Measurements from ENCODE around the gene COMMD7. TPM values are rescaled to one million over a fixed set of nuclear protein-coding genes. Genes with fewer than 3 reads are reported as not detected.

The COMMD7 gene
- 10 to 100 TPM; 18.5 to 29.9 TPM for total RNA-seq

DNA sequence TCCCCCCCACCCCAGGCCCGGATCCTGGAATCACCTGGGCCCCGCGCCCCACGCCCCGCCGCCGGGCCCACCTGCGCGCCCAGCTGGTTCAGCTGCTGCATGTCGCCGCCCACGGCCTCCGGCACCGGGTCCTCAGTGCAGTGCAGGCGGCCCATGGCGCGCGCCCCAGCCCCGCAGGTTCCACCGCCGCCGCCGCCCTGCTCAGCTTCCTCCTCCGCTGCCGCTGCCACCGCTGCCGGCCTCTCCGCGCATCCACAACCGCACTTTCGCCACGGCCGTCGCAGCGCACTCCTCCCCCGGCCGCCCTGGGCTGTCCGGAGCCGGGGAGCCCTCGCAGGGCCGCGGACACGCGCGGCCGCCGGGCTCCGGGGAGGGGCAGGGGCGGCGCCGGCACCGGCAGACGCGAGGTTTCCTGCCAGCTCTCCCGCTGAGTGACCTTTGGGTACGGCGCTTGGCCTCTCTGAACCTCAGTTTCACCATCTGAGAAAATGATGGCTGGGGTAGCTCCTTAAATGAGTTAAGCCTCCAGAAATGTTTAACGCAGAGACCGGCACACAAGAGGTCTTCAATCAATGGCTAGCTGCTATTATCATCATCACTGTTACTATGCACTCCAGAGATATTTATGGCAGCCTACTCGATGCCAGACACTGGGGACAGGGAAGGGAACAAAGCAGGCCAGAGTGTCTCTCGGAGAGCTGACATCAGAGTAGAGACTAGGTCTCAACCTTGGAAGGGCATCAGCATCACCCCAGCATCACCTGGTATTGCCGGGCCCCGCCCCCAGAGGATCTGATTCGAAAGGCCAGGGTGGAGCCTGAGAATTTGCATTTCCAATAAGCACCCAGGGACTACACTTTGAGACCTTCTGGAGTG is at the start of gene COMMD7:
Gene COMMD7 (minus strand): TSS at position 231 of the 876 bp plus-strand sequence. CDS start 76 bp downstream, at position 155.
- Mint-ChIP-seq H3K4me3 (peak within 1 kb of the TSS; percentile 97), H3K4me1 (peaks cover 5% of the 10 kb centered on the region), H3K27me3 (no peaks in the 10 kb centered on the region), H3K27ac (peak within 1 kb of the TSS; percentile 98), H3K9me3 (no peaks in the 10 kb centered on the region), H3K36me3 (ENCODE audit: low read depth) (no peaks in the 10 kb centered on the region)
- ATAC-seq (replicated peaks): peak; percentile 91

DNA sequence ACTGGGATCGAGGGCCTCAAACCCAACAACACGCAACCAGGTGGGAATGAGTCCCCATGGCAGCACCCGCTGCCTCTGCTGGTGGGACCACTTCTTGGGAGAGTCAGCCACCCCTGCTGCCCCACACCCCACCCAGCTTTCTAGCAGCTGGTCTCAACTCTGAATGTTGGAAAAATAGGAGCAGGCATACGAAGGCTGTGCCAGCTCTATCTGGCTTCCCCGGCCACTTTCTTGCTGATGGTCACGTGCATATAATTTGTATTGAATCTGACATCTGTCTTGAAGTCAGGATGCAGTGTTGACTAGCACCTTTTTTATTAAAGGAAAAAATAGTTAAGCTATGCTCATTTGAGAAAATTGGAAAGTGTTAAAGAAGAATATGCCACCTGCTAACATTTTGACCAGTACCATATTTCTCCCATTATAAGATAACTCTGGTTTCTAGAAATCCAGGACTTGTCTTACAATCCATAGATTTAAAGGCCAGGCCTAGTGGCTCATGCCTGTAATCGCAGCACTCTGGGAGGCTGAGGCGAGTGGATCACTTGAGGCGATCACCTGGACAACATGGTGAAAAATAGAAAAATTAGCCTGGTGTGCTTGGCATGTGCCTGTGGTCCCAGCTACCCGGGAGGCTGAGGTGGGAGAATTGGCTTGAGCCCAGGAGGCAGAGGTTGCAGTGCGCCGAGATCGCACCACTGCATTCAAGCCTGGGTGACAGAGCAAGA is 49.6 kb upstream of the COMMD7 start:
- no peak for ATAC-seq (replicated peaks)
- Mint-ChIP-seq H3K27ac (peak overlapping the region; percentile 66), H3K36me3 (ENCODE audit: low read depth) (no peaks in the 10 kb centered on the region), H3K4me1 (peaks cover 18% of the 10 kb centered on the region), H3K4me3 (peak overlapping the region; percentile 53), H3K9me3 (no peaks in the 10 kb centered on the region), H3K27me3 (no peaks in the 10 kb centered on the region)

DNA sequence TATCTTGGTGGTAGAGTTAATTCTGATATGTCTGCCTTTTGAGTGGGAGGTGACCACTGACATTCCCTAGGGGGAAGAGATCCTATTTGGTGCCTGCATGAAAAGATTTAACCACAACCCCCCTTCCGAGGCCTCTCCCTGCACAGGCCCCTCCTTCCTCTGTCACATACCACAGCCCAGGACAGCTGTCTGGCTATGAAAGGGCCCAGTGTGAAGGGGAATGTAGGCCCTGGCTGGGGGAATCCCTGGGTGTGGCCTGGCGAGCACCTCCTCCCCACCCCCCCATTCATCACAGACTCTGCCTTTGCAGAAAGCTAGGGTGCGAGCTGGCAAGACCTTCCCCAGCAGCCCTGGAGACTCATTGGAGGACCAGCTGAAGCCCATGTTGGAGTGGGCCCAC is 49.0 kb upstream of the COMMD7 start:
- H3K4me3 Mint-ChIP-seq: no peak overlapping the region
- H3K27me3 Mint-ChIP-seq: no peaks in the 10 kb centered on the region
- ATAC-seq (replicated peaks): peak; percentile 54
- H3K36me3 Mint-ChIP-seq (ENCODE audit: low read depth): no peaks in the 10 kb centered on the region
- H3K9me3 Mint-ChIP-seq: no peaks in the 10 kb centered on the region
- peaks cover 18% of the 10 kb centered on the region for H3K4me1 Mint-ChIP-seq
- H3K27ac Mint-ChIP-seq: peak overlapping the region; percentile 31

DNA sequence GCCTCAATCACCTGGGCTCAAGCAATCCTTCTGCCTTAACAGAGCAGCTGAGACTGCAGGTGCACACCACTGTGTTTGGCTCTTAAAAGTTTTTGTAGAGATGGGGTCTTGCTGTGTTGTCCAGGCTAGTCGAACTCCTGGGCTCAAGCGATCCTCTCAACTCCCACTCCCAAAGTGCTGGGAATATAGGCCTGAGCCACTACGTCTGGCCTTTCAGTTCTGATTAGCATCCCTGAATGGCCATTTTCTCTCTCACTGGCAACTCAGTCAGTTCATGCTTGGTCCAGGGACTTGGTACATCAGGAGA is 47.4 kb upstream of the COMMD7 start:
- Mint-ChIP-seq H3K27ac (no peak overlapping the region), H3K4me1 (peaks cover 12% of the 10 kb centered on the region), H3K36me3 (ENCODE audit: low read depth) (no peaks in the 10 kb centered on the region), H3K4me3 (no peak overlapping the region), H3K27me3 (no peaks in the 10 kb centered on the region), H3K9me3 (no peaks in the 10 kb centered on the region)
- ATAC-seq (replicated peaks): no peak

DNA sequence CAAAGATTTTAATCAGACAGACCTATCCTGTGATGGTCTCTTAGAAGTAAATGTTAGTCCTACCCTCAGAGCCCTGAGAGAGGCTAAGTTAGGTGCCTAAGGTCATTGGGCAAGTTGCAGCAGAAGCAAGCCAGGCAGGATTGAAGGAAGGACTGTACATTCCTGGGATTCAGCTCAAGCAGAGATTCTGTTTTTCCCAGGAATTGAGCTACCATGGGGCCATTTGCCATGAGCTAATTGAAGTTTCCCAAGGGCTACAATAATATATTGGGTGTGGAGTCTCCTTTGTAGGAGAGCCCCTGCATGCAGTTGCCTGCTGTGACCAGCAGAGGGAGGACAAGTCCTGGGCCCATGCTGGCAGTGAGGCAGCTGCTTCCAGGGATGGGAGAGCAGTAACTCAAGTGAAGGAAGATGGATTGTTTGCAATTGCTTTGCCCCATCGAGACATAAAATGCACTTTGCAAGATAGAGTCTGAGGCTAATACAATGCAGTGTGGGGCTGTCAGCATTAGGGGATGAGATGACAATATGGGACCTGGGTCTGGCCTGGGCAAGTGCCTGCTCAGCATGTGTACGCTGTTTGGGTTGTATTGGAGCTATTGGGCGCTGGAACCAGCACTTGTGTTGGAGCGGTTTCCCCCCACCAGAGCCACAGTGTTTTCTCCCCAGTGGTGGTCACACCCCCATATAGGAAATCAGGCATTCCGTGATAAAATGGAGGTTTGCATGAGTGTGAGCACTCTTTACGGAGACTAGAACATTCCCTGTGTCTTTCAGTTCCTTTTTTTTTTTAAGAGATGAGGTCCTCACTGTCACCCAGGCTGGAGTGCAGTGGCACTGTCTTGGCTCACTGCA is 46.9 kb upstream of the COMMD7 start:
- peaks cover 12% of the 10 kb centered on the region for H3K4me1 Mint-ChIP-seq
- ATAC-seq (replicated peaks): peak; percentile 84
- no peak overlapping the region for H3K4me3 Mint-ChIP-seq
- no peaks in the 10 kb centered on the region for H3K36me3 Mint-ChIP-seq (ENCODE audit: low read depth)
- H3K9me3 Mint-ChIP-seq: no peaks in the 10 kb centered on the region
- H3K27ac Mint-ChIP-seq: no peak overlapping the region
- no peaks in the 10 kb centered on the region for H3K27me3 Mint-ChIP-seq

DNA sequence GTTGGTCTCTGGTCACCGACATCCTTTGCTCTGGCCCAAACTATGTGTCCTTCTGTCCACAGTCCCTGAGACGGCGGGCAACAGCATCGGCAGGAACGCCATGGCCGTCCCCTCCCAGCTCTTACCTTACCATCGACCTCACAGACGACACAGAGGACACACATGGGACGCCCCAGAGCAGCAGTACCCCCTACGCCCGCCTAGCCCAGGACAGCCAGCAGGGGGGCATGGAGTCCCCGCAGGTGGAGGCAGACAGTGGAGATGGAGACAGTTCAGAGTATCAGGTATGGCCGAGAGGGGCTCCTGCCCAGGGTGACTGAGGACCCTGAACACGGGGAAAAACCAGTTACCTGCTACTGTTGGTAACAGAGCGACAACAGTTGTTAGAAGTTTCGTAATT is 43.9 kb upstream of the COMMD7 start:
- no peak for ATAC-seq (replicated peaks)
- H3K4me1 Mint-ChIP-seq: no peaks in the 10 kb centered on the region

DNA sequence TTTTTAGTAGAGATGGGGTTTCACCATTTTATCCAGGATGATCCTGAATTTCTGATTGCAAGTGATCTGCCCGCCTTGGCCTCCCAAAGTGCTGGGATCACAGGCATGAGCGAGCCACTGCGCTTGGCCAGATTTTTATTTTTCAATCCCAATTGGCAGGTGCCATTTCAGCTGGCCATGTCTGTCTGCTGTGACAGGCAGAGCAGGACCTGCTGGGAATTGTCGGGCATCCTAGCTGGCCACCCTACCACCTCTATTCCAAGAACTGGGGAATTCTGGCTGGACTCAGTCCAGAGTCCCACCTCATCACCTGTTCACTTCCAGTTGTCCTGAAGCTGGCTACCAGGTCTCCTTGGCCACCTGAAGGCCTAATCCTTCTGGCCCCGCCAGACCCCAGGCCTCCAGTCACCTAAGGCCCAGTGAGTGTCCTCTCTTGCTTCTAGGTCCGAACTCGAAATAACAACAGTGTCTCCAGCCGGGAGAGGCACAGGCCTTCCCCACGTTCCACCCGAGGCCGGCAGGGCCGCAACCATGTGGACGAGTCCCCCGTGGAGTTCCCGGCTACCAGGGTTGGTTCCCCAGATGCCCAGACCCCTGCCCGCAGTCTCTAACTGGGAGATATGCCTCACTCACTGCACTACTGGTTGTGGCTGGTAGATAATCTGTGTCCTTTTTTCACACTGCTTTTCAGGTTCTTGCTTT is 42.9 kb upstream of the COMMD7 start:
- H3K27me3 Mint-ChIP-seq: no peaks in the 10 kb centered on the region
- no peaks in the 10 kb centered on the region for H3K36me3 Mint-ChIP-seq (ENCODE audit: low read depth)
- H3K9me3 Mint-ChIP-seq: no peaks in the 10 kb centered on the region
- H3K27ac Mint-ChIP-seq: peak overlapping the region; percentile 49
- no peak for ATAC-seq (replicated peaks)
- H3K4me3 Mint-ChIP-seq: no peak overlapping the region
- H3K4me1 Mint-ChIP-seq: no peaks in the 10 kb centered on the region

More for the DNA sequence above, 43.9 kb upstream of the COMMD7 start:
- Mint-ChIP-seq H3K27ac (peak overlapping the region; percentile 49), H3K27me3 (no peaks in the 10 kb centered on the region), H3K4me3 (no peak overlapping the region), H3K9me3 (no peaks in the 10 kb centered on the region), H3K36me3 (ENCODE audit: low read depth) (no peaks in the 10 kb centered on the region)

DNA sequence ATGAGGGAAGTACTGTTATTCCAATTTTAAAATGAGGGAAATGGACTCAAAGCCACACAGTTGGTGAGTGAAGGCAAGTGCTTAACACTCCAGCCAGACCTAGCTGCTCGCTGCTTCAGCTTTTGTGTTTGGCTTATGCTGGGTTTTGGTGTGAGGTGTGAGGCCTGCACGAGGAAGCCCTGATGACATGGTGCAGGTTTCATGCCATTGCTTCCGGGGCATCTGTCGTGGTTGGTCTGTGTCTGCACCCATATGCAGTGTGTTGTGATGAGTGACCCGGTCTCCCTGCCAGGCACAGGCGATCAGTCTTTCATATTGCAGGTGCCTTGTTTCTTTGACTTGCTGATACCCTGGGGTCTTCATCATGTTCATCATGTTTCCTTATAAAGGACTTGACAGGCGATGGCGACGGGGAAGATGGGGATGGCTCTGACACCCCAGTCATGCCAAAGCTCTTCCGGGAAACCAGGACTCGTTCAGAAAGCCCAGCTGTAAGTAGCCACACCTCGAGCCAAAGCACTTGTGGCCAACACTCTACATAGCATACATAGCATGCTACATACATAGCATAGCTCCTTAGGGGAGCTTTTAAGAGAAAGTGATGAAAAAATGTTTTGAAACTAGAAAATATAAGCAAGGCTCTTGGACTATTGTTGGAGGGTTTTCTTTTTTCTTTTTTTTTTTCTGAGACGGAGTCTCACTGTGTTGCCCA is 41.3 kb upstream of the COMMD7 start:
- no peaks in the 10 kb centered on the region for H3K27me3 Mint-ChIP-seq
- no peaks in the 10 kb centered on the region for H3K9me3 Mint-ChIP-seq
- ATAC-seq (replicated peaks): no peak
- H3K4me1 Mint-ChIP-seq: no peaks in the 10 kb centered on the region
- H3K4me3 Mint-ChIP-seq: no peak overlapping the region
- no peak overlapping the region for H3K27ac Mint-ChIP-seq
- no peaks in the 10 kb centered on the region for H3K36me3 Mint-ChIP-seq (ENCODE audit: low read depth)

DNA sequence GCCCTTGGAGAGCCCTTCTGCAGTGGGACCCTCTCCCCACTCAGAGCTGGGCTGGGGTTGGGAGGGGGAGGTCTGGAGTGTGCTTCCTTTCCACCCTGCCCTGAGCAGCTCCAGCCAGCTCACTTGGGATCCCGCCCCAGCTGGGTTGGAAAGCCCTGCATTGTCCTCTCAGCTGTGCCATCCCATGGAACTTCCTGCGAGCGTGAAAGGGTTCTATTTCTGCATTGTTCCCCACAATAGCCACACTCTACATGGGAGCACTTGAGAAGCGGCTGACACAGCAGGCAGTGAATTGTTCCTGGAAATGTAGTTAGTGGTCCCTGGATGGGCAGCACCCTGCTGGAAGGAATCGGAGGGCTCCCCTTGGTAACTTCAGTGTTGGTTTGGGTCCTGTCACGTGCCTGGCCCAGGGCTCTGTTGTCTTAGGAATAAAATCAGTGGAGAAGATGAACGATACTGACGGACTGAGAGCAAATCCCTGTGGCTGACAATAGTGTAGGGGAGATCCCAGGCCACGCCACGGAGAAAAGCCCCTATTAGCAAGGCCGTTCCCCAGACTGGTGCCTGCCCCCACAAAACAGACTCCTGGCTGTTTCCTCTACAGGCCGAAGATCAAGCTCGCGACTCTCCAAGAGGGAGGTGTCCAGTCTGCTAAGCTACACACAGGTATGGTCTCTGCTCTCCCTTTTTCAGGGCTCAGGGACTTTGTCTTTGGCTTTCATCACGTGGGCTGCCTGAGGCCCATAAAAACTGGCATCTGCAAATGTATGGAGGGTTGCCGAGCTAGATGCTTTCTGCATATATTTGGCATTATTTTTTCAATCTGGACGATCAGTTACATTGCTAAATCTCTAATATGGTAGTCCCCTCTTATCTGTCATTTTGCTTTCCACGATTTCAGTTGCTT is 37.7 kb upstream of the COMMD7 start:
- Mint-ChIP-seq H3K27ac (no peak overlapping the region), H3K36me3 (ENCODE audit: low read depth) (no peaks in the 10 kb centered on the region), H3K4me3 (no peak overlapping the region), H3K27me3 (no peaks in the 10 kb centered on the region), H3K4me1 (peaks cover 3% of the 10 kb centered on the region), H3K9me3 (no peaks in the 10 kb centered on the region)
- no peak for ATAC-seq (replicated peaks)

DNA sequence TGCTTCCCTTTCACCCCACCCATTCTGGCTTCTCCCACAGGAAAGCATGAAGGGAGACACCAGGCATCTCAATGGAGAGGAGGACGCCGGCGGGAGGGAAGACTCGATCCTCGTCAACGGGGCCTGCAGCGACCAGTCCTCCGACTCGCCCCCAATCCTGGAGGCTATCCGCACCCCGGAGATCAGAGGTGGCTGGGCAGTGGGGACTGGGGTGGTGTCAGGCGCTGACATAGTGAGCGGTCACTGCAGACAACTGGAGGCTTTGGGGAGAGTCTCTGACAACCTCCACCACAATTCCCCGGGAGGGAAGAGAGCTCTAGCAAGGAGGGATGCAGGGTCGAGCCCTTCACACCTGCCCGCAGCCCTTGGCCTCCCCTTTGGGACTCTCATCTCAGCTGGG is 37.0 kb upstream of the COMMD7 start:
- Mint-ChIP-seq H3K36me3 (ENCODE audit: low read depth) (no peaks in the 10 kb centered on the region), H3K9me3 (no peaks in the 10 kb centered on the region), H3K27me3 (no peaks in the 10 kb centered on the region), H3K27ac (no peak overlapping the region), H3K4me1 (peaks cover 3% of the 10 kb centered on the region), H3K4me3 (no peak overlapping the region)
- no peak for ATAC-seq (replicated peaks)

DNA sequence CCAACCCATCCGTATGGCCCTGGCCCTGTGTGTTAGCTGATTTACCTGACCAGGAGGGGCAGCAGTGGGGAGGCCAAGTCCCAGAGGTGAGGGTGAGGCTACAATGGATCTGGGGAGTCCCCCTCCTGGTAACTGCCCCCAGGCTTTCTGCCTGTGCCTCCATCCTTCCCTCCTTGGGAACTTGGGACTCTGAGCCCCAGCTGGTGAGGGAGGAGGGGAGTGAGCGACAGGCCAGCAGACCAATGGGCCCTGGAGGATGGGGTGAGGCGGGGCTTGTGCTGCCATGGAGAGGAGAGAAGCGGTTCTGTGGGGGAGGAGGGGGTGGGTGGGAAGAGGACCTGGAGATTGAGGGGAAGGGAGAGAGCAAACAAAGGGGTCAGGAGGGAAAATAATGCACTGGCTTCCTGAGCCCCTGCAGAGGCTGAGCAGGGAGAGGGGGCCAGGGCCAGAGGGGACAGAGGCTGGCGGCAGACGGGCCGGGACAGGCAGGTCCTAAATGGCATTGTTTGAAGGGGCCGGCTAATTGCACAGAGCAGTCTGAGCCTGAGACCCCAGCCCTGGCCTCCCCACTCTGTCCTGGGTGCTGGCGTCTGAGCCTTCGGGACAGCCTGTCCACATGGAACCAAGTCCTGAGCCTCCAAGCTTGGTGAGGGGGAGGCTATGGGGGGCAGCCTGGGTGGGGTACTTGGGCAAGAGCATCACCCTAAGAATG is 36.4 kb upstream of the COMMD7 start:
- Mint-ChIP-seq H3K36me3 (ENCODE audit: low read depth) (no peaks in the 10 kb centered on the region), H3K4me1 (peaks cover 3% of the 10 kb centered on the region), H3K4me3 (no peak overlapping the region), H3K27me3 (no peaks in the 10 kb centered on the region), H3K9me3 (no peaks in the 10 kb centered on the region), H3K27ac (no peak overlapping the region)
- ATAC-seq (replicated peaks): no peak

DNA sequence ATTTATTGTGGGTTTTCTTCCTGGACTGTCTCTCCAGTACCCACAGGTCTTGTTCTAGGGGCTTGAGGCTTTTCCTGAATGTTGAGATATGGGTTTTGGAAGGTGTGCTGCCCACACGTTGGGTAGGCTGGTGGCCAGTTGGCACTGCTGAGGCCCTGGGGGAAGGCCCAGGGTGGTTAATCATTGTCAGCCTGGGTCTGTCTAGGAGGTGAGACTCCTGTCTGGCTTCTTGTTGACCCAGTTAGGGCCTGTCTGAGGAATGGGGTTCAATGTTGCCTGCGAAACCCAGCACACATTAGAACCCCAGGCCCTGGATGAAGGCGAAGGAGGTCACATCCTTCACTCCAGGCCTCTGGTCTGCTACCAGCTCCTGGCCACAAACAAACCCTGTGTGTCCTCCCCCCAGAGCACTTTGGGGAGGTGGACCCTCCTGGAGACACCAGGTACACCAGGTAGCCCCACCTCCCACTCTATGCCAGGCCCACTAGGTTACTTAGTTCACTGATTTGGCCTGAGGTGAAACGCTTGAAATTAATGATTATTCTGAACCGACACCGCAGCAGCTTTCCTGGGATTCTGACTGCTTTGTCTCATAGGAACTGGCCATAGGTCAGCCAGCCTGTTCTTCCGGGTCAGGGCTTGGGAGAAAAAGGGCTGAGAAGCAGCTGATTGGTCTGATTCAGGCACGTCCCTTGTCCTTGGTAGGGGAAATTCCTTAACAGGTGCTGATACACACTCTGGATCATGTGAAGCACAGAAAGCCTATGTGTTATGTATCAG is 34.1 kb upstream of the COMMD7 start:
- no peaks in the 10 kb centered on the region for H3K36me3 Mint-ChIP-seq (ENCODE audit: low read depth)
- peaks cover 3% of the 10 kb centered on the region for H3K4me1 Mint-ChIP-seq
- no peaks in the 10 kb centered on the region for H3K27me3 Mint-ChIP-seq
- no peak for ATAC-seq (replicated peaks)
- no peak overlapping the region for H3K4me3 Mint-ChIP-seq
- peak overlapping the region; percentile 12 for H3K27ac Mint-ChIP-seq
- H3K9me3 Mint-ChIP-seq: no peaks in the 10 kb centered on the region

Data from activated T-helper 17 cell treated with anti-CD3 and anti-CD28 coated beads, Interleukin-2, amount 50 U/mL, for 72 hours (primary cell).